Activated CD8-positive, alpha-beta memory T cell treated with anti-CD3 and anti-CD28 coated beads, Interleukin-2, amount 50 U/mL, for 1 hour (primary cell): Measurements from ENCODE around the gene NACC1.
"Not testable (repeated sequence)": the region's sequence is repeated elsewhere in the genome, so short reads cannot be mapped to it uniquely, and the experiment has no call there.

Experiments used
- DNase-seq: peaks from one replicate; pipeline ENCODE4 v3.0.0-alpha.2; 2020; ENCODE audit errors: extremely low read depth

The NACC1 gene

DNA sequence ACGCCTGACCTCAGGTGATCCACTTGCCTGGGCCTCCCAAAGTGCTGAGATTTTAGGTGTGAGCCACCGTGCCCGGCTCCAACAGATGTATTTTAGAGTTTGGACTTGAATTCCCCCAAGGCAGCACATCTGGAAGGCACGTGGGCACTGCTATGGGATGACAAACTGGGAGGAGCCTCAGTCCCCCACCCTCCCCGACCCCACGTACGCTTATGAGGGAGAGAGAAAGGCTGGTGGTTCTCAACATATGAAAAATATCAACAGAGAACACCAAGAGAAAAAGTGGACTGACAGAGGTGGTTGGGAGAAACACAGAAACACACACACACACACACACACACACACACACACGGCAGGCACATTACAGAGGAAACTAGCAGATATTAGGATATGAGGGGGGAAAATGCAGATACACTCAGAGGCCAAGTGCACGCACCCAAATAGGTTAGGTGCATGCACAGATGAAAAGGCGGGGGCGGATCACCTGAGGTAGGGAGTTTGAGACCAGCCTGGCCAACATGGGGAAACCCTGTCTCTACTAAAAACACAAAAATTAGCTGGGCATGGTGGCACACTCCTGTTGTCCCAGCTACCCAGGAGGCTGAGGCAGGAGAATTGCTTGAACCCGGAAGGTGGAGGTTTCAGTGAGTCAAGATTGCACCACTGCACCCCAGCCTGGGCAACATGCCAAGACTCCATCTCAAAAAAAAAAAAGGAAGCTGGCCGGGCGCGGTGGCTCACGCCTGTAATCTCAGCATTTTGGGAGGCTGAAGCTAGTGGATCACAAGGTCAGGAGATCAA lies 28.9 kb downstream of the NACC1 start:
- no peak for DNase-seq

DNA sequence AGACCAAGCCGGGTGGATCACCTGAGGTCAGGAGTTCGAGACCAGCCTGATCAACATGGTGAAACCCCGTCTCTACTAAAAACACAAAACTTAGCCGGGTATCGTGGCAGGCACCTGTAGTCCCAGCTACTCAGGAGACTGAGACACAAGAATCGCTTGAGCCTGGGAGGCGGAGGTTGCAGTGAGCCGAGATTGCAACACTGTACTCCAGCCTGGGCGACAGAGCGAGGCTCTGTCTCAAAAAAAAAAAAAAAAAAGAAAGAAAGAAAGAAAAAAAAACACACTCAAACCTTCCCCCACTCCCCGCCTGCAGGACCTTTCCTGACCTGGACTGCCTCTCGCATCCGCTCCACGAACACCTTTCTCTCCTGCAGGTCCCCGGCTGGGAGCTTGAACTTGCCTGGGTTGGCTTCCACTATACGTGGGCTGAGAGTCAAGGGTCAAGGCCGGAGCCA lies 31.1 kb downstream of the NACC1 start:
- DNase-seq: not testable (repeated sequence)

DNA sequence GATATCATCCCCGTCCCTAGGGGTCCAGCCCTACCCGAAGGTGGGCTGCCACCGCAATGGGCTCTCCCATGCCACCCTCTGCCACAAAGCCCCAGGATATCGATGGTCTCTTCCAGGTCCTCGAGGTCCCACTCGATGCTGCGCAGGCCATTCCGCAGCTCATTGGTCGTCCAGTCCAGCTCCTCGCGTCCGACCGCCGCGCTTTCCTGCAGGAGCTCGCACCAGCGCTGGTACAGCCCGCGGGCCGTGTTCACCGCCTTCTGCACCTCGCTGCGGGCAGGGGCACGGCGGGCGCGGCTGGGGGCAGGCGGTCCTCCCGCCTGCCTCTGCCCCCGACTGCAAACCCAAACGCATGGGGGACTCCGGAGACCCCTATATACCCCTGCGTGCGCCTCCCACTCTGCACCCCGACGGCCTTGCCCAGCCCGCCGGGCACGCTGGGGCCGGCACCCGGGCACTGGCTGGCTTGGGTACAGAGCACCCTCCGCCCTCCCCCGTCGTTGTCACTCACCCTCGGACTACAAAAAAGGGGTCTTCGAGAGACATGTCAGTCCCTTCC lies 31.6 kb downstream of the NACC1 start:
- no peak for DNase-seq

DNA sequence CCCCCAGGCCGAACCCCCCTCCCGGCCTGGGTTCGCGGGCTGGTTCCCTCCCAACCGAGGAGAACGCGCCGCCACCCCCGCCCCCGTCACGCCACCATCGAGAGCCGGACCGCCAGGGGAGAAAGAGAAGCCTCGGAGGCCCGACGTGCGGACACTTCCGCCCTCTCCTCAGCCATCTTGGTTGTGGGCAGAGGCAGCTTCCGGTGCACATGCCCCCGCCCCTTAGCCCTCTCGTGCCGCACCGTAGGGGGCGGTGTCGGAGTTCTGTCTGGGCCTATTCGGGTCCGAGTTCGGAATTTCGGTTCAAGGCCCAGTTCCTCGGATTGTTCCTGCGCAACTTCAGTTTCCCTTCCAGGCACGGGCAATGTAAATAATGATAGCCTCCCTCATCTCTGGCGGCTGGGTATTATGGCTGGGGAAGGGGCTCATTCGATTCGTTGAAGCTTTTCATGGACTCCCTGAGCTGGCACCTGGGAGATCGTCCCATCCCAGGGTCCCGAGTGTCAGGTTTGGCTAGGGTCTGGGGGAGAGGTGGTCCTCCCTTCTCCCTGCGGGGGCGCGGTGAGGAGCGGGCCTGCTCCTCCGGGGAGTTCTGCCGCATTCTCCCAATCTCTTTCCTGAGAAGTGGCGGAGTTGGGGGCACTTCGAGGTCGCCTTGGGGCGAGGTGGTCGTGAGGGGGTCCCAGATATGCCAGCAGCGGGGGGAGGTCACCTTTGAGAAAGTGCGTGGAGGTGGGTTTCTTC lies 32.3 kb downstream of the NACC1 start, which contains the start of the genes IER2 and STX10:
IER2 (plus strand) TSS at position 225 of the 744 bp plus-strand sequence. CDS start 2,776 bp downstream, outside the sequence.
STX10 (minus strand) TSS at position 189 of the 744 bp plus-strand sequence. CDS start 202 bp downstream, outside the sequence.
- peak; percentile 78 for DNase-seq

DNA sequence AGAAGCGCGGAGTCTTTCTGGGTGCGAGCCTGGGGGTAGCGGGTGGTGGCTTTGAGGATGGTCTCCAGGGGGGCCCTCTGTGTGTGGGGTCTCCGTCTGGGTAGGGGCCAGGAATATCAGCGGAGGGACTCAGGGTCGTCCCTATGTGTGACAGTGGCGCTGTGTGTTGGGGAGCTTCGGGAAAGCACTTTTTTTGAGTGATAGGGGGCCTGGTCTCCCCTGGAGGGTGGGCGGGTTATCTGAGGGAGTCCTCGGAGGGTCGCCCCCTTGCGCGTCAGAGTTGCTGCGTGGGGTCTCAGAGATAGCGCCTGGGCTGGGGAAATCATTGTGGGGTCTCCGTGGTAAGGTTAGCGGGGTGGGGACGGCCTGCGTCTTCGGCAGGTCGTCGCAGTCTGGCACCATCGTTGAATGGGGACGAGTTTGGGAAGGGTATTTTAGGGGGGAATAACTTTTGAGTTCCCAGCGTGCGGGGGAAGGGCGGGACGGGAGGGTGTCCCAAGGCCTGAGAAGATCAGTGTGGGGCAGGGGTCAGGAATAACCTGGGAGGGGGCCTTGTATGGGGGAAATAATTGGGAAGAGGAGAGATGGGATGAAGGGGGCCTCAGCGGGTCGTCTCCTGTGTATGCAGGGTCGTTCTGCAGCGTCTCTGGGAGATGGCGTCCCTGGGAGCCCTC lies 33.0 kb downstream of the NACC1 start:
- no peak for DNase-seq

DNA sequence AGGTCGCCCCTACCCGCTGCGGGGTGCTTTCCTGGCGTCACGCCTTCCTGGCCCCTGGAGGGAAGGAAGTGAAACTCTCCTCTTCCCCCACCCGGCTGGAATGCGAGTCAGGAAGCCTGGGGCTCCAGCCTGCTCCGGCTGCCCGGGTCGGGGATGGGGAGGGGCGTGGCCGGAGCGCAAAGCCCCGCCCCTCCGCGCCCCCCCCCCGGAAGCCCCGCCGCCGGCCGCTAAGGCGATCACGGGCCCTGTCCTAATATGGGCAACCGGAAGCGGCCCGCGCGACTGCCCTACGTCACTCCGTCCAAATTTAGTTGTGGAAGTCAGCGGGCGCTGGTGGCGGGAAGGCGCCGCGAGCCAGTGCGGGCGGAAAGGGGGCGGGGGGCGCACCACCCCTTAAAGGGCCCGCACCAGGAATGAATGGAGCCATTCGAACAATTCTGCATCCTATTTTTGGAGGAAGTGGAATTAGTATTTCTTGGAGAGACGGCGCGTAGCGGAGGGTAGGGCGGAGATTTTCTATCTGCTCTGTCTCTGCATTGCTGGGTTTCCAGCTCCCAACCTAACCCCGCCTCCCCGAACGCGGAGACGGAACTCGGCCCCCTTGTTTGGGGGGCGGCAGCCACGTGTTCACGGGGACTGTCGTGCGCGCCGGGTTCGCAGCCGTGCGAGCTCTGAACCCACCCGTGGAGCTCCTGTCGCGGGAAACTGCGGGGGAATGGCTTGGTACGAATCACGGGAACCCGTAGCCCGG lies 33.7 kb downstream of the NACC1 start:
- DNase-seq: peak; percentile 89

DNA sequence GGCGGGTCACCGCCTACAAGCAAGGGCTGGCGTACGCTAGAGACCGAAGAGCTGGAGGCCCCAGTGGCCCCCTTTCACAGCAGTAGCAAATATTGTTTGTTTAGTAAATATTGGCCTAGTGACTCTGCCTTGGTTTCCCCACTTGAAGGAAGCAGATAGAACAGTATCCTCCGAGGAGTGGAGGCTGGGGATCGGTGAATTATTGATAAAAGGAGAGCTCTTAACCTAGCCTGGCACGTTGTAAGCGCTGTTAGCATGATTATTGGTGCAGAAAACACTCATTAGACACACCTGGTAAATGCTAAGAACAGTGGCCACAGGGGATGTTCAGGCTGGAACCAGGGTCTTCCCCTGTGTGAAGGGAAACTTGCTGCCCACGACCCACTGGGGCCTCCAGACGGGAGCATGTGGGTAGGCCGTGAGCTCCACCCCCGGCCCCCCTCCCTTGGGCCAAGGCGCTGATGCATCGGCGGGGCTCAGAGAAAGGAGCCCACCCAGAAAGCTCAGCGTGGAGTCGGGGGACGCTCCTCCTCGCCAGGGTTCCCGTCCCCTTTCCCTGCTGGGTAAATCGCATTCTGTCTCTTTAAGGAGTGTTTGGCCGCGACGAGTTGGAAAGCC lies 34.4 kb downstream of the NACC1 start:
- no peak for DNase-seq

DNA sequence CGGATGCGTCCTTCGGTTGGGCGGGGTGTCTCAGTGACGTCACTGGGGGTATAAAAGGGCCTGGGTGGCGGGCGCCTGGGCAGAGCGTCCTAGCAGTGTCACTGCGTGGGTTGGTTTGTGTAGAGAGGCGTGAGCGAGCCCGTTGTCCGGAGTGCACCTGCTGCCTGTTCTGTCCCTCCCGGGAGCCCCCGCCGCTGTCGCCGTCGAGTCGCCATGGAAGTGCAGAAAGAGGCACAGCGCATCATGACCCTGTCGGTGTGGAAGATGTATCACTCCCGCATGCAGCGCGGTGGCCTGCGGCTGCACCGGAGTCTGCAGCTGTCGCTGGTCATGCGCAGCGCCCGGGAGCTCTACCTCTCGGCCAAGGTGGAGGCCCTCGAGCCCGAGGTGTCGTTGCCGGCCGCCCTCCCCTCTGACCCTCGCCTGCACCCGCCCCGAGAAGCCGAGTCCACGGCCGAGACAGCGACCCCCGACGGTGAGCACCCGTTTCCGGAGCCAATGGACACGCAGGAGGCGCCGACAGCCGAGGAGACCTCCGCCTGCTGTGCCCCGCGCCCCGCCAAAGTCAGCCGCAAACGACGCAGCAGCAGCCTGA lies 35.0 kb downstream of the NACC1 start:
- peak; percentile 98 for DNase-seq

DNA sequence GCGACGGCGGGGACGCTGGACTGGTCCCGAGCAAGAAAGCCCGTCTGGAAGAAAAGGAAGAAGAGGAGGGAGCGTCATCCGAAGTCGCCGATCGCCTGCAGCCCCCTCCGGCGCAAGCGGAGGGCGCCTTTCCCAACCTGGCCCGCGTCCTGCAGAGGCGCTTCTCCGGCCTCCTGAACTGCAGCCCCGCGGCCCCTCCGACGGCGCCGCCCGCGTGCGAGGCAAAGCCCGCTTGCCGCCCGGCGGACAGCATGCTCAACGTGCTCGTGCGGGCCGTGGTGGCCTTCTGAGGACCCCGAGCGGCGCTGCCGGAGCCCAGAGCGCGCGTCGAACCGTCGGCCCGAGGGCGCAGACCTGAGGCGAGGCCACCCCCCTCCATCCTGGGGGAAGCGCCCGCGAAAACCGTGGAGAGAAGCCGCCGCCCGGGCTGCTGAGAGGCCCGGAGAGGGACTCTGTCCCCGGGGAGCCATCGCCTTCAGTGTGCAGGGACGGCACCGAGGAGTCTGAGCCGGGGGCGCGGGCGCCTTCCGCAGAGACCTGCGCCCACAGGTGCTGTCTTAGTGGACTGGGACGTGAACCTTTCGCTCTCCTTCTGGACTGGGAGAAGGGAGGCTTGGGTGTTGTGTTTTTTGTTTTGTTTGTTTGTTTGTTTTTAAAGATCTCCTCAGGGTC lies 35.6 kb downstream of the NACC1 start:
- no peak for DNase-seq

DNA sequence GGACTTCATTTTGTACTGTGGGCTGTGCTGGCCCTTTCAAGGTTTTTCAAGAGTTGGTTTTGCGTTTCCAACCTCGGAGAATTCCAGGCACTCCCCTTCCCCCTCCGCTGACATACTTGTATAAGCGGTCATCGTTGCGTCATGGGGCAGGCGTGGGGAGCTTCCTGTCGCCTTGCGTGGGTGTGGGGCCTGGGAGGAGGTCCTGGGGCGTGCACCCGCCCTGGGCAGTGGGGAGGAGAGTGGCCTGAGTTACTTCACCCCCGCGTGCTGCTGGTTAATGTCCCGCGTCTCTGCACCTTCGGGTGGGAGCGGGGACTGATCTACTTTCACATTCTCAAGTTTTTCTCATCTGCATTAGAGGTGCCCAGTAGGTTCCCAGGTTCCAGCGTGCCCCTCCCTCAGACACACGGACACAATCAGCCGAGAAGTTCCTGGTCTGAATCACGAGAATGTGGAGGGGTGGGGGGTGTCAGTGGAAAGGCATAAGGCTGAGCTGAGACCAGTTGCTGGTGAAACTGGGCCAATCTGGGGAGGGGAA lies 36.2 kb downstream of the NACC1 start:
- DNase-seq: no peak

DNA sequence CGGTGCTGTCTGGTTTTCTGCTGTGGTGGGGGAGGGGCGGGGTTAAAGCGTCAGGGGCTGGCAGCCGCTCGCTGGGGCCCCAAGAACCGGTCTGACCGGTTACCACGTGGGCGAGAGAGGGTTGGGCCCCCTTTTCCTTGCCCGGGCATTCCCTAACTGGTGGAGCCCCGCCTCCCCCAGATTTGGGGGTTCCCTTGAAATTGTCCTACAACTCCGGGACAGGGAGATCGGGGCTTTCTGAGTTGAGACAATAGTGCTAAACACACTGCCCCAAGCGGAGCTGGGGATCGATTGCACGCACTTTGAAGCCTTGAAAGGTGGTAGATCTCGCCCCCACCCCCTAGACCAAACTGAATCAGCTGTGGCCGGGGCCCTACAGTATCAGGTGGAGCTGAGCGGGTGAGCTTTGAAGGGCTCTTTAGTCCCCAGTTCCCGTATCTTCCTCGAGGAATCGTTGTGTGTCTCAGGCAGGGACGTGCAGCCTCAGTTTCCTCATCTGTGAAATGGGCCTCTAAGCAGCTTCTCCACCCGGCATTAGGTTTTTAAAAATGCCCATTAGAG lies 36.9 kb downstream of the NACC1 start:
- peak; percentile 70 for DNase-seq

DNA sequence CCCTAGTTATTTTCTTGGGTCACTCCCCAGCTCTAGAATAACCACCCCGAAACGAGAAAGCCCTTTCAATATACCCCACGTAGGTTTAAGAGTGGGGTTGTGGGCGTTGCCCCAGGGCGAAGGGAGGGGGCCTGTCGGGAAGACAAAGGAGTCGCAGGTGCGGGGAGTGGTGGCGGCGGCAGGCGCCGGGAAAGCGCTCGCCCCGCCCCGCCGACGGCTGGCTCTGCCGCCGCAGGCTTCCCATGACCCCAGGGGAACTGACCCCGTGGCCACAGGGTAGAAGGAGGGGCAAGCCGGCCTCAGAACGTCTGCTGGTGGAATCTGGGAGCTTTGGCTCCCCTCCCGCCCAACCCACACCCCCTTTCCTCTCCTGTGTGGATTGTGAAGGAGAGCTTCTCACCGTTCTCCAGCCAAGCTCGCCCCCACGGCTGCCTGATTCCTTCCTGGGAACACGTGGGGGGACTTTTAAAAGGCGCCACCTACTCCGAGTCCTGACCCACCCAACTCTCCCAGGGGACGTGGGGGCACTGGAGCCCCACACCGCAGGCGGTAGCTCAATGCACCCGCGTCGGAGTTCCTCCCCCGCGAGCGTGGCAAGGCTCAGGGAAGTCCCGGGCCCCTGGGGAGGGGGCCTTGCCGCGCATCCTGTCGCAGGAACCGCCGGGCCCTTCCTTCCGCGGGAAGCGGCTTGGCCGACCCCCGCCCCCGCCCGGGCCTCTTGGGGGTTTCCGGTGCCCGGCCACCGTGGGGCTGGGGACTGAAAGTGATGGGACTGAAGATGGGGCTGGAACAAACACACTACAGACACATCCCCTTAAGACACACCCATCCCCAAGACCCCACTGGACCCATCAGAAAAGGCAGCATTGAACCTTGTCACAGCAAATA lies 37.7 kb downstream of the NACC1 start:
- no peak for DNase-seq

DNA sequence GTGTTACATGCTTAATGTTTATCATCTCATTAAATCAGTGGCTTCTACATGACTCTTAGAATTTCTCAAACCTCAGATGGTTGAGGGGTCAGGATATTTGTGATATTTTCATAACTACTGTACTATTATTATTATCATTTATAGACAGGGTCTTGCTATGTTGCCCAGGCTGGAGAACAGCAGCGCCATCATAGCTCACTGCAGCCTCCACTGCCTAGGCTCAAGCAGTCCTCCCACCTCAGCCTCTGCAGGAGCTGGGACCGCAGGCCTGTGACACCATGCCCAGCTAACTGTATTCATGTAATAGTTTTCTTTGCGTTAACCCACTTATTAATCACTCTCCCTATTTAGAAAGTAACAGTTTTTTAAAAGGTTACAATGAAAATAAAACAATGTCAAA lies 41.6 kb downstream of the NACC1 start:
- no peak for DNase-seq

DNA sequence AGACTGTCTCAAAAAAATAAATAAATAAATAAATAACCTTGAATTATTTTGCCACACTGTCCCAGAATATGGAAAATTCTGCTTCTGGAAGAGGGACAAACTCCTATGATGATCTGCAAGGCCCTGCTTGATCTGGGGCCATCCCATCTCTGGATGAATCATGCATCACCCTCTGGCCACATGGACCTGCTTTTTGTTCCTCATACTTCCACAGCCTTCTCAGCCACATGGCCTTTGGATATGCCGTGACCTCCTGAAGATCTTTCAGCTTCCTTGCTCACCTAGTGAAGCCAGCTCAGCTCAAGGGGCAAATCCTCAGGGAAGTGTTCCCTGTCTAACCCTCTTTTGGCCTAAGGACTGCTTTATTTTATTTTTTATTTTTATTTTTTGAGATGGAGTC lies 42.5 kb downstream of the NACC1 start:
- DNase-seq: no peak

DNA sequence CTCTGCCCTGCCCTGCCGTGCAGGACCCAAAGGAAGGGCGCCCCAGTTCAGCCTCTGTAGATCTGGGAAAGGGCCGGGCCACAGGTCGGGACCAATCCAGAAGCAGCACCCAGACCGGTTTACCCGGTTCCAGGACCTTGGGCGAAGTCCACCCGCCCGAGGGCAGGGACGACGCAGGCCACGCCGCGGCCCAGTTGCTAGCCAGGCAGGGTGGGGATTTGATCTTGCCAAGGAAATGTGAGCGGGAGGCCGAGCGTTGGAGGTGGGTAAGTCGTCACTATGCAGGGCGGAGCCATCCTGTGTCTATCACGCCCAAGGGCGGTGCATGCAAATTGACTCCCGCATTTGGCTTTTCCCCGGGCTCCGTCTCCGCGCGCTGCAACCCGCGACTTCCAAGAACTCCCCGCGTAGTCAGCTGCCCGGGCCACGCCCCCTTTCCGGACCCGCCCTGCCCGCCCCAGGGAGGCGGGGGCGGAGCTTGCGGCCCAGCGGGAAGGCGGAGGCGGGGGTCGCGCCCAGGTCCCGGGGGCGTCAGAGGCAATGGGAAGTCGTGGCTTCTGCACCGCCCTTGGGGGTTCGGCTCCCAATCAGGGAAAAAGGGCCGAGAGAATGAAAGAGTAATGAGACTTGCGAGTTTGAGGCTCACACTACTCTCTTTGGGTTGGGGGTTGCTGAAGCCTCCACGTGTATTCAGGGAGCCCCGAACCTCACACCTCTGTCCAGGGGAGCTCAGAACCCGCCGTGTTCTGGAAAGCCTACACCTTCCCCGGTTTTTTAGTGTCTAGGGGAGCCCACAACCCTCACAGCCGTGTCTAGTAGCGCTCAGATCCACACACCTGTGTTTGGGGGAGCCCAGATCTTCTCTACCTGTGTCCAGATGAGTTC lies 44.9 kb downstream of the NACC1 start:
- peak; percentile 65 for DNase-seq

DNA sequence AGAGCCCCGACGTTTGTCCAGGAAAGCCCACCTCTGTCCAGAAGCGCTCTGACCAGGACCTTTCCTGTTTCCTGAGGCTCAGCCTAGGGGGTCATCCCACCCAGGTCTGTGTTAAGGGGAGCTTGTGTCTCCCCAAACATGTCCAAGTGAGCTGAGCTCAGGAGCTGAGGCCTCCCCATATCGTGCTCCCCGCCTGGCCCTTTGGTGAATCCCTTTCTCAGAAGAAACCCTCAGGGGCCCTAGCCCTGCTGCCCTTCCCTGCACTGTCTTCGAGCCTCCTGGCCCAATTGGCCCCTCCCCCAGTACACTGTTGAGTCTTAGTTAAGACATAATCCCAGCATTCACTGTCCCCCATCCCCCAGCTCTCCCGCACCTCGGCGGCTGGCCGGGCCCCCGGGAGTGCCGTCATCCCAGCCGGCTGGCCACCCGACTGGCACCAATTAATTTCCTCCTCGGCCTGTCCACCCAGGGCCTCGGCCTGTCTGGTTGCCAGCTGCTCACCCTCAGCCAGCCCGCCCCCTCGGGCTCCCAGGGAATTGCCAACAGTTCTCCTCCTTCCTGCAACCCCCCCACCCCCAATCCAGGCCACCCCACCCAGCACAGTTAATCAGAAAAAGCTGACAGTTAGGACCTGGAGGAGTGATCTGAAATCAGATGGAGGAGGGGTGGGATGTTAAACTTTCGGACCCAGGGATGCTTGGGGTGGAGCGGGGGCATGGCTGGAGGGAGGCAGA lies 45.7 kb downstream of the NACC1 start:
- DNase-seq: no peak
